Body of pancreas (tissue), 4 donors: ENCODE data around the gene VMAC.

Experiments
- CTCF ChIP-seq, 7 experiments: fragments of 450-650 bp in 4 of 7; fragments of 200-600 bp in 3 of 7; sonication (generic) in 3 of 7; IDR thresholded peaks; one replicate each; pipeline ENCODE4 v1.5.1; 2016 to 2019; ENCODE audit warnings: antibody characterized with exemption in 7 of 7
- POLR2A ChIP-seq, 3 donors: fragments of 450-650 bp; IDR thresholded peaks; one replicate each; pipeline ENCODE4 v1.6.1; 2016; ENCODE audit warnings: antibody characterized with exemption in 3 of 3, mild to moderate bottlenecking in 2 of 3

DNA sequence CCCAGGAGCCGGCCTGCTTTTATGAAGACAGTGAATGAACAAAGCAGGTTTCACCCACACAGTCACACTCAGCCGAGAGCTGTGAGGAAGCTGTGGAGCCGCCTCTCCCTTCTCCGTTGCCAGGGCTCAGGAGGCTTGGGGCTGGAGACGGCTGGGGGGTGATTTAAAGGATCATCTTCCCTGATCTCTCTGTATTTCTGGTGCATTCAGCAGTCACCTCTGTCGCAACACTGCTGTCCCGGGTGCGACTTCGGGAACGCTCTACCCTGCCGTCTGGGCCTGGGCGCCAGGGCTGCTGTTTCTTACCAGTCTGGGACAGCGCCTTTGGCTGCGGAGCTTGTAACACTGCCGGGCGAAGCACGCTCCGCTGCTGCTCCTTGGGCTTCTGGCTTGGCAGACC, 27.5 kb downstream of the VMAC start:
- TF ChIP-seq POLR2A (IDR thresholded peaks at IDR 0.05) = no peak
- no peak for TF ChIP-seq CTCF (IDR thresholded peaks at IDR 0.05)
